Measurements from ENCODE around the gene WDR33.
A peak's percentile ranks its signal among the peaks of the same experiment; 100 is the strongest.
"Not testable (repeated sequence)": the region's sequence is repeated elsewhere in the genome, so short reads cannot be mapped to it uniquely, and the experiment has no call there.

The WDR33 gene

DNA sequence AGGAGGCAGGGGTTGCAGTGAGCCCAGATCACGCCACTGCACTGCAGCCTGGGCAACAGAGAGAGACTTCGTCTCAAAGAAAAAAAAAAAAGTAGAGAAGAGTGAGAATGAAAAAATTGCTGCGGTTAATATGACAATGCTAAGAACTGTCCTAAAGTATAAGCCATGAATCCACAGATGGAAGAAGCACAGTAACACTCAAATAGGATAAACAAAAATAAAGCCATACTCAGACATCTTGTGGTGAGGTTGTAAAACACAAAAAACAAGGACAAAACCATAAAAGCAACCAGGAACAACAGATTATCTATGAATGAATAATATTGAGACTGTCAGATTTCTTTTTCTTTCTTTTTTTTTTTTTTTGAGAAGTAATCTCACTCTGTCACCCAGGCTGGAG is 24.0 kb upstream of the WDR33 start:
- Histone ChIP-seq H3K36me3 (ENCODE audit: insufficient read depth, low read length) (no peaks in the 10 kb centered on the region), H3K9ac (ENCODE audit: low read depth, low read length) (no peak overlapping the region), H3K27me3 (ENCODE audit: control insufficient read depth, insufficient read depth, low read length) (peaks cover 6% of the 10 kb centered on the region), H3K4me1 (ENCODE audit: control insufficient read depth, insufficient read depth, low read length) (no peaks in the 10 kb centered on the region), H3K4me2 (ENCODE audit: low read length) (no peak overlapping the region), H3K4me3 (ENCODE audit: low read length) (no peak overlapping the region), H3K9me3 (replicated peaks; ENCODE audit: low read length) (no peaks in the 10 kb centered on the region)

- Histone ChIP-seq H3K4me3 (ENCODE audit: low read length) (no peak overlapping the region), H3K9me3 (replicated peaks; ENCODE audit: low read length) (no peaks in the 10 kb centered on the region), H3K4me1 (ENCODE audit: control insufficient read depth, insufficient read depth, low read length) (no peaks in the 10 kb centered on the region), H3K36me3 (ENCODE audit: insufficient read depth, low read length) (no peaks in the 10 kb centered on the region), H3K27me3 (ENCODE audit: control insufficient read depth, insufficient read depth, low read length) (peaks cover 11% of the 10 kb centered on the region), H3K9ac (ENCODE audit: low read depth, low read length) (no peak overlapping the region), H3K4me2 (ENCODE audit: low read length) (no peak overlapping the region)
Measured at GRCh38 chr2:127829845-127830246, 18.9 kb upstream of the WDR33 start.

- H3K4me2 ChIP-seq (ENCODE audit: low read length); H3K9ac ChIP-seq (ENCODE audit: low read depth, low read length); H3K27me3 ChIP-seq (ENCODE audit: control insufficient read depth, insufficient read depth, low read length); H3K9me3 ChIP-seq (replicated peaks; ENCODE audit: low read length); H3K36me3 ChIP-seq (ENCODE audit: insufficient read depth, low read length); H3K4me3 ChIP-seq (ENCODE audit: low read length); H3K4me1 ChIP-seq (ENCODE audit: control insufficient read depth, insufficient read depth, low read length): not testable (repeated sequence)
Measured at GRCh38 chr2:127826708-127827107, 15.7 kb upstream of the WDR33 start.

GRCh38 chr2:127826047-127826446 is 15.1 kb upstream of the WDR33 start:
- Histone ChIP-seq H3K27me3 (ENCODE audit: control insufficient read depth, insufficient read depth, low read length) (peaks cover 16% of the 10 kb centered on the region), H3K4me3 (ENCODE audit: low read length) (no peak overlapping the region), H3K4me1 (ENCODE audit: control insufficient read depth, insufficient read depth, low read length) (no peaks in the 10 kb centered on the region), H3K4me2 (ENCODE audit: low read length) (no peak overlapping the region), H3K36me3 (ENCODE audit: insufficient read depth, low read length) (no peaks in the 10 kb centered on the region), H3K9ac (ENCODE audit: low read depth, low read length) (no peak overlapping the region), H3K9me3 (replicated peaks; ENCODE audit: low read length) (no peaks in the 10 kb centered on the region)

DNA sequence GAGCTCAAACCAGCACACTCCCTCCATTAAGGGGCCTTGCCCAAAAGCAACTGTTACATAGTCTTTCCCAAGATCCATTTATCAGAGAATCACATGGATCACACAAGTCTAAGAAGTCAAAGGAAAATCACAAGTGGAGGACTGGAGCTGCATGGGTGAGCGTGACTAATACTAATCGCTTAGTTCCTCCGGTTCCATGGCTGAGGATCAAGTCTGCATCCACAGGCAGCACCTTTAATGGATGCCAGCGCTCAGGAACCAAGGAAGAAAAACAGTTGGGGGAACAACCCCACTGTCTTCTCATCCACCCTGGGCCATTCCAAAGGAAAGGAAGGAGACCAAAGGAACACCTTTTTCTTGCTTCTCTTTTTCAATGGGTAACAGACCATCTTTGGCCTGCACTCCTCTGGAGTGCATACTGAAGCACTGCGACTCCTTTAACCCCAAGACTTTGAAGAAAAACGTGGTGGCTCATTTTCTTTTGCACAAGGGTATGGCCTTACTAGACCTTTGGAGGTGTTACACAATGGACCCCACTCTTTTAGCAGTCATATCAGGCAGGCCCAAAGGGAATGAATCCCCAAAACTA is 9.2 kb upstream of the WDR33 start:
- Histone ChIP-seq H3K36me3 (ENCODE audit: insufficient read depth, low read length) (no peaks in the 10 kb centered on the region), H3K9ac (ENCODE audit: low read depth, low read length) (no peak overlapping the region), H3K27me3 (ENCODE audit: control insufficient read depth, insufficient read depth, low read length) (peaks cover 35% of the 10 kb centered on the region), H3K4me2 (ENCODE audit: low read length) (no peak overlapping the region), H3K4me3 (ENCODE audit: low read length) (no peak overlapping the region), H3K9me3 (replicated peaks; ENCODE audit: low read length) (peaks cover 10% of the 10 kb centered on the region), H3K4me1 (ENCODE audit: control insufficient read depth, insufficient read depth, low read length) (no peaks in the 10 kb centered on the region)

GRCh38 chr2:127818794-127819425 is 7.9 kb upstream of the WDR33 start:
- H3K9me3 ChIP-seq (replicated peaks; ENCODE audit: low read length), result peaks cover 10% of the 10 kb centered on the region
- H3K4me3 ChIP-seq (ENCODE audit: low read length), result no peak overlapping the region
- H3K27me3 ChIP-seq (ENCODE audit: control insufficient read depth, insufficient read depth, low read length), result peaks cover 35% of the 10 kb centered on the region

DNA sequence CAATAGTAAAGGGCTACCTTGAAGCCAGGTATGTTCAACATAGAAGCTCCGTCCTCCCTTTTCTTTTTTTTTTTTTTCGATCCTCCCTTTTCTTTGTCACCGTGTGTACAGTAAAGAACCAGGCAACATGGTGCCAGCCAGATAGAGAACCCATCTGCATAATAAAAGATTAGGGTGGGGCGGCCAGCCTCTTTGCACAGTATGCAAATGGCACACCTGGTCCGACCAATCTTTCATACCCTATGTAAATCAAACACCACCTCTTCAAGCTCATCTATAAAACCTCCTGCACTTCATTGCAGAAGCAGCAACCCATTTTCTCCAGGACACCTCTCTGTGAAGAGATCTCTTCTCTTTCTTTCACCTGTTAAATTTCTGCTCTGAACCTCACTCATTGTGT is 7.3 kb upstream of the WDR33 start:
- H3K9me3 ChIP-seq (replicated peaks; ENCODE audit: low read length), result peaks cover 10% of the 10 kb centered on the region
- H3K4me3 ChIP-seq (ENCODE audit: low read length), result no peak overlapping the region
- no peak overlapping the region for H3K4me2 ChIP-seq (ENCODE audit: low read length)
- no peak overlapping the region for H3K9ac ChIP-seq (ENCODE audit: low read depth, low read length)
- H3K36me3 ChIP-seq (ENCODE audit: insufficient read depth, low read length), result no peaks in the 10 kb centered on the region
- peaks cover 35% of the 10 kb centered on the region for H3K27me3 ChIP-seq (ENCODE audit: control insufficient read depth, insufficient read depth, low read length)
- no peaks in the 10 kb centered on the region for H3K4me1 ChIP-seq (ENCODE audit: control insufficient read depth, insufficient read depth, low read length)

More at GRCh38 chr2:127818794-127819425, 7.9 kb upstream of the WDR33 start:
- H3K4me1 ChIP-seq (ENCODE audit: control insufficient read depth, insufficient read depth, low read length), result no peaks in the 10 kb centered on the region
- H3K9ac ChIP-seq (ENCODE audit: low read depth, low read length), result no peak overlapping the region
- no peaks in the 10 kb centered on the region for H3K36me3 ChIP-seq (ENCODE audit: insufficient read depth, low read length)
- no peak overlapping the region for H3K4me2 ChIP-seq (ENCODE audit: low read length)

DNA sequence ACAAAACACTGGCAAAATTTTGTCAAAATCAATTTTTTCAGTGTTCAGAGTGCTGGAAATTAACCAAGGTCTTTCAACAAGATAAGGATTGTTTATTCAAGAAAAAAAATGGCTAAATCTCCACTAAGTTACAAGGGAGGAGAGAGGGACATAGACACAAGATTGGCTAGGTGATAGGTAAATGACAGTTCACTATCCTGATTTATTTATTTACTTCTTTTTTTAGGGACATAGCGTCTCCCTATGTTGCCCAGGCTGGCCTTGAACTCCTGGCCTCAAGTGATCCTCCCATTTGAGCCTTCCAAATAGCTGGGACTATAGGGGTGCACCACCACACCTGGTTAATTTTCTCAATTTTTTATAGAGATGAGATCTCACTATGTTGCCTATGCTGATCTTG is 3.7 kb upstream of the WDR33 start:
- H3K27me3 ChIP-seq (ENCODE audit: control insufficient read depth, insufficient read depth, low read length), result peaks cover 19% of the 10 kb centered on the region
- H3K9ac ChIP-seq (ENCODE audit: low read depth, low read length), result no peak overlapping the region
- no peak overlapping the region for H3K4me2 ChIP-seq (ENCODE audit: low read length)
- no peaks in the 10 kb centered on the region for H3K36me3 ChIP-seq (ENCODE audit: insufficient read depth, low read length)
- H3K4me3 ChIP-seq (ENCODE audit: low read length), result no peak overlapping the region
- peaks cover 4% of the 10 kb centered on the region for H3K9me3 ChIP-seq (replicated peaks; ENCODE audit: low read length)
- H3K4me1 ChIP-seq (ENCODE audit: control insufficient read depth, insufficient read depth, low read length), result no peaks in the 10 kb centered on the region

GRCh38 chr2:127812441-127812840 is 1.5 kb upstream of the WDR33 start:
- not testable (repeated sequence) for H3K9me3 ChIP-seq (replicated peaks; ENCODE audit: low read length); H3K4me3 ChIP-seq (ENCODE audit: low read length); H3K4me1 ChIP-seq (ENCODE audit: control insufficient read depth, insufficient read depth, low read length); H3K27me3 ChIP-seq (ENCODE audit: control insufficient read depth, insufficient read depth, low read length); H3K36me3 ChIP-seq (ENCODE audit: insufficient read depth, low read length); H3K4me2 ChIP-seq (ENCODE audit: low read length); H3K9ac ChIP-seq (ENCODE audit: low read depth, low read length)

DNA sequence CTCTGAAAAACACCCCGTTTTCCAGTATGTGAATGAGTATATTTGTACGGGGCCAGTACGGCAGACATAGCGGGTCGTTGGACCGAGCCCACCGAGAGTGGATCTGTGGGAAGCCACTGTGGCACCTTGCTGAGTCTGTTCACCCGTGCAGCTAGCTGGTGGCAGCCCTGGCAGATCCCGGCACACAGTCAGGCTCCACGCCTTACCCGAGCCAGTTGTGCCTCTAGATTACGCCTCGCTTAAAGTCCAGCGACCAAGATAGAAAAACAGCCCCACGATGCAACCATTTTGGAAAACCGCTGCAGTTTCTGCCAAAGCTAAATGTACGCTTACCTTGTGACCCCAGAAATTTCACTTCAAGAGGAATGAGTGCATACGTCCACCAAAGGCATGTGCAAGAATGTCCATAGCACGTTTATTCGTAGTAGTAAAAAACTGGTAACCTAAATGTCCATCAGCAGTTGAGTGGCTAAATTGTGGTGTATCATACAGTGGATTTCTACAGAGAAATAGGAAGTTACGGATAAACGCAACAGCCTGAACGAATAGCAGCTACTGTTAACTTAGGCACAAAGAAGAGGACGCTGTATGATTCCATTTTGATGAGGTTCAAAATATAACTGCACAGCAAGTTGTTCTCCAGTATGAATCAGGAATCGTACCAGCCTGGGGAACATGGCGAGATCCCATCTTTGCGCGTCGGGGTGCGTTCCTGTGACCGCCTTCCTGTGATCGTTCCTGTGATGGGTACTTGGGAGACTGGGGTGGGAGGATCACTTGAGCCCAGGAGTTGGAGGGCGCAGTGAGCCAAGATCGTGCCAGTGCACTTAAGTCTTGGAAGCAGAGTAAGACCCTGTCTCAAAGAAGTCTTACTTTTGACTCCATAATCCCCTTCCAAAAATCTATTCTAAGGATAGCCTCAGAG is 688 bp upstream of the WDR33 start:
- Histone ChIP-seq H3K4me1 (ENCODE audit: control insufficient read depth, insufficient read depth, low read length) (peaks cover 4% of the 10 kb centered on the region), H3K9ac (ENCODE audit: low read depth, low read length) (peak overlapping the region; percentile 88), H3K4me2 (ENCODE audit: low read length) (peak overlapping the region; percentile 95), H3K27me3 (ENCODE audit: control insufficient read depth, insufficient read depth, low read length) (no peaks in the 10 kb centered on the region), H3K9me3 (replicated peaks; ENCODE audit: low read length) (no peaks in the 10 kb centered on the region), H3K36me3 (ENCODE audit: insufficient read depth, low read length) (no peaks in the 10 kb centered on the region), H3K4me3 (ENCODE audit: low read length) (peak overlapping the region; percentile 84)

GRCh38 chr2:127810156-127810618 is 784 bp downstream of the WDR33 start:
- Histone ChIP-seq H3K27me3 (ENCODE audit: control insufficient read depth, insufficient read depth, low read length) (no peaks in the 10 kb centered on the region), H3K4me1 (ENCODE audit: control insufficient read depth, insufficient read depth, low read length) (peaks cover 4% of the 10 kb centered on the region), H3K9me3 (replicated peaks; ENCODE audit: low read length) (no peaks in the 10 kb centered on the region), H3K4me2 (ENCODE audit: low read length) (peak overlapping the region; percentile 95), H3K4me3 (ENCODE audit: low read length) (peak overlapping the region; percentile 84), H3K9ac (ENCODE audit: low read depth, low read length) (peak overlapping the region; percentile 88), H3K36me3 (ENCODE audit: insufficient read depth, low read length) (no peaks in the 10 kb centered on the region)

All from skeletal muscle satellite cell (primary cell).